Liver (tissue), 9 donors: ENCODE measurements around the gene ZNF142. TPM values are rescaled to one million over a fixed set of nuclear protein-coding genes. Genes with fewer than 3 reads are reported as not detected.

Experiments
- DNase-seq: peaks from one replicate; pipeline ENCODE4 v3.0.0-alpha.2; 2017; ENCODE audit warnings: low spot score
- H3K27ac ChIP-seq, 2 donors: one replicate each; pipeline ENCODE4 v1.7.0; 2013; ENCODE audit warnings: inconsistent platforms in 2 of 2, low read length in 2 of 2, control low read depth in 1 of 2, low read depth in 1 of 2, mild to moderate bottlenecking in 1 of 2
- H3K27me3 ChIP-seq, 4 donors: one replicate each; pipeline versions ENCODE4 v1.6.1 to v1.7.0; 2013; ENCODE audit warnings: low read length in 3 of 4, inconsistent platforms in 1 of 4, mild to moderate bottlenecking in 1 of 4, moderate library complexity in 1 of 4; ENCODE audit not compliant: control insufficient read depth in 4 of 4, insufficient read depth in 4 of 4
- H3K36me3 ChIP-seq, 4 donors: one replicate each; pipeline versions ENCODE4 v1.6.1 to v1.7.0; 2013; ENCODE audit warnings: low read length in 3 of 4, mild to moderate bottlenecking in 3 of 4, low read depth in 1 of 4, moderate library complexity in 1 of 4; ENCODE audit not compliant: control insufficient read depth in 4 of 4, insufficient read depth in 3 of 4
- H3K4me1 ChIP-seq, 4 donors: one replicate each; pipeline versions ENCODE4 v1.6.1 to v1.7.0; 2013; ENCODE audit warnings: low read length in 3 of 4, mild to moderate bottlenecking in 3 of 4, moderate library complexity in 1 of 4; ENCODE audit not compliant: control insufficient read depth in 4 of 4, insufficient read depth in 4 of 4
- H3K4me3 ChIP-seq, 3 donors: one replicate each; pipeline versions ENCODE4 v1.6.1 to v1.7.0; 2013; ENCODE audit warnings: low read length in 3 of 3, control low read depth in 1 of 3, low read depth in 1 of 3, mild to moderate bottlenecking in 1 of 3
- H3K9ac ChIP-seq, 2 donors: one replicate each; pipeline ENCODE4 v1.7.0; 2013; ENCODE audit warnings: low read length in 2 of 2, mild to moderate bottlenecking in 2 of 2, moderate library complexity in 2 of 2, control low read depth in 1 of 2, low read depth in 1 of 2
- H3K9me3 ChIP-seq, 4 donors: one replicate each; pipeline versions ENCODE4 v1.6.1 to v1.7.0; 2013; ENCODE audit warnings: low read length in 3 of 4; ENCODE audit not compliant: control insufficient read depth in 4 of 4
- ATF3 ChIP-seq: IDR thresholded peaks from 2 replicates; pipeline ENCODE4 v1.6.1; 2016; ENCODE audit warnings: antibody characterized with exemption
- CTCF ChIP-seq: fragments of 150-350 bp; IDR thresholded peaks from 2 replicates; pipeline ENCODE4 v1.5.1; 2017; ENCODE audit warnings: improper control_type of control experiment, low read depth, low read length; ENCODE audit not compliant: missing input control
- EGR1 ChIP-seq, 2 donors: IDR thresholded peaks; 2 replicates each; pipeline ENCODE4 v1.6.1; 2016 to 2018; ENCODE audit warnings: antibody characterized with exemption in 2 of 2, low read depth in 2 of 2
- FOXA1 ChIP-seq: IDR thresholded peaks from 2 replicates; pipeline ENCODE4 v1.6.1; 2016; ENCODE audit warnings: antibody characterized with exemption
- FOXA2 ChIP-seq: IDR thresholded peaks from 2 replicates; pipeline ENCODE4 v1.6.1; 2016; ENCODE audit warnings: antibody characterized with exemption
- GABPA ChIP-seq, 2 donors: IDR thresholded peaks in 1 of 2; conservative IDR thresholded peaks in 1 of 2; 2 replicates each; pipeline ENCODE4 v1.6.1; 2016; ENCODE audit warnings: antibody characterized with exemption in 2 of 2, mild to moderate bottlenecking in 1 of 2, moderate library complexity in 1 of 2
- HNF4A ChIP-seq, 2 donors: conservative IDR thresholded peaks; 2 replicates each; pipeline ENCODE4 v1.6.1; 2016; ENCODE audit warnings: antibody characterized with exemption in 2 of 2, mild to moderate bottlenecking in 2 of 2
- HNF4G ChIP-seq: IDR thresholded peaks from 2 replicates; pipeline ENCODE4 v1.6.1; 2016; ENCODE audit warnings: antibody characterized with exemption
- JUND ChIP-seq, 2 donors: IDR thresholded peaks; 2 replicates each; pipeline ENCODE4 v1.6.1; 2016; ENCODE audit warnings: antibody characterized with exemption in 2 of 2
- MAX ChIP-seq: IDR thresholded peaks from 2 replicates; pipeline ENCODE4 v1.6.1; 2016; ENCODE audit warnings: antibody characterized with exemption
- NR2F2 ChIP-seq: IDR thresholded peaks from 2 replicates; pipeline ENCODE4 v1.6.1; 2016; ENCODE audit warnings: antibody characterized with exemption
- RAD21 ChIP-seq, 2 donors: IDR thresholded peaks; 2 replicates each; pipeline ENCODE4 v1.6.1; 2016; ENCODE audit warnings: antibody characterized with exemption in 2 of 2, mild to moderate bottlenecking in 2 of 2
- REST ChIP-seq: IDR thresholded peaks from 2 replicates; pipeline ENCODE4 v1.6.1; 2016; ENCODE audit warnings: antibody characterized with exemption, mild to moderate bottlenecking
- RXRA ChIP-seq, 2 donors: IDR thresholded peaks; 2 replicates each; pipeline ENCODE4 v1.6.1; 2017 to 2018; ENCODE audit warnings: antibody characterized with exemption in 2 of 2, mild to moderate bottlenecking in 1 of 2
- SP1 ChIP-seq: IDR thresholded peaks from 2 replicates; pipeline ENCODE4 v1.6.1; 2018; ENCODE audit warnings: antibody characterized with exemption, mild to moderate bottlenecking
- TAF1 ChIP-seq: conservative IDR thresholded peaks from 2 replicates; pipeline ENCODE4 v1.6.1; 2016; ENCODE audit warnings: antibody characterized with exemption, mild to moderate bottlenecking
- YY1 ChIP-seq: IDR thresholded peaks from 2 replicates; pipeline ENCODE4 v1.6.1; 2016; ENCODE audit warnings: antibody characterized with exemption, mild to moderate bottlenecking
- ZBTB33 ChIP-seq: IDR thresholded peaks from 2 replicates; pipeline ENCODE4 v1.6.1; 2016; ENCODE audit warnings: antibody characterized with exemption
- WGBS: extraction: QIAGEN DNeasy Blood & Tissue Kit; methylation state at CpG from one replicate; pipeline ENCODE4 v1.1.7; 2013; 5-methylcytosine and 5-hydroxymethylcytosine counted together
- polyA plus RNA-seq, 2 donors: library from polyadenylated mRNA; stranded (reverse) in 1 of 2; unstranded in 1 of 2; fragments of 200-250 nt in 1 of 2; fragments of >200 nt in 1 of 2; fragmentation: Nextera tagmentation in 1 of 2; extraction: Ambion mirVana in 1 of 2; gene quantifications; one replicate each; pipeline versions ENCODE4 v1.2.1 to v1.2.3, GENCODE V29; 2013 to 2015
- total RNA-seq, 2 donors: library from RNA; depleted of rRNA; stranded (reverse); fragments of >200 nt; gene quantifications; one replicate each; pipeline ENCODE4 v1.2.3, GENCODE V29; 2014
- donor health status: healthy.
- donor health status: healthy.
- donor health status: healthy.
- donor health status: healthy.
- donor health status: healthy.

ZNF142 gene
- total and polyA plus RNA-seq, 4 donors = 2.2 to 7.4 (median 4.8) TPM

GRCh38 chr2:218662377-218662776 is 3.0 kb upstream of the ZNF142 start:
- Histone ChIP-seq H3K36me3 (peaks cover 19 to 54% (median 37%) of the 10 kb centered on the region in 4 donors), H3K9me3 (no peaks in the 10 kb centered on the region), H3K27me3 (no peaks in the 10 kb centered on the region), H3K4me3 (no peak overlapping the region), H3K4me1 (peaks cover 9 to 22% (median 14%) of the 10 kb centered on the region in 4 donors), H3K9ac (no peak overlapping the region), H3K27ac (no peak overlapping the region)
- TF ChIP-seq GABPA (IDR thresholded peaks at IDR 0.05 in 1 of 2, conservative IDR thresholded peaks at IDR 0.05 in 1 of 2) = no peak
- no peak for TF ChIP-seq NR2F2
- TF ChIP-seq RAD21 (IDR thresholded peaks at IDR 0.05) = no peak
- no peak for TF ChIP-seq HNF4G
- 93% methylated on average over 7 of the region's 7 CpGs for WGBS
- no peak for DNase-seq

GRCh38 chr2:218659988-218660358 is 550 bp upstream of the ZNF142 start:
- H3K4me3 ChIP-seq = peak overlapping the region; percentile 73 to 91 (median 87)
- peak overlapping the region; percentile 15 to 24 for H3K9ac ChIP-seq
- TF ChIP-seq CTCF = no peak
- no peak for TF ChIP-seq NR2F2
- no peak for TF ChIP-seq FOXA1
- no peak for TF ChIP-seq MAX
- TF ChIP-seq SP1 = no peak
- TF ChIP-seq RXRA (IDR thresholded peaks at IDR 0.05) = no peak
- no peak for TF ChIP-seq HNF4G
- no peak for TF ChIP-seq RAD21 (IDR thresholded peaks at IDR 0.05)
- TF ChIP-seq ZBTB33 = no peak
- TF ChIP-seq FOXA2 = no peak
- TF ChIP-seq GABPA (IDR thresholded peaks at IDR 0.05 in 1 of 2, conservative IDR thresholded peaks at IDR 0.05 in 1 of 2) = no peak
- no peak for TF ChIP-seq TAF1
- no peak for TF ChIP-seq JUND (IDR thresholded peaks at IDR 0.05)
- TF ChIP-seq HNF4A (conservative IDR thresholded peaks at IDR 0.05) = no peak
- no peak for TF ChIP-seq REST
- no peak for TF ChIP-seq YY1
- TF ChIP-seq EGR1 (IDR thresholded peaks at IDR 0.05; ENCODE audit: low read depth in 2 of 2) = no peak
- no peak for TF ChIP-seq ATF3
- DNase-seq = no peak
- H3K27me3 ChIP-seq = no peaks in the 10 kb centered on the region
- 13% methylated on average over 8 of the region's 8 CpGs for WGBS
- H3K9me3 ChIP-seq = no peaks in the 10 kb centered on the region
- peaks cover 21 to 47% (median 30%) of the 10 kb centered on the region in 4 donors for H3K36me3 ChIP-seq
- H3K4me1 ChIP-seq = peaks cover 9 to 22% (median 14%) of the 10 kb centered on the region in 4 donors
- peak overlapping the region in 1 of 2 donors; percentile 36 for H3K27ac ChIP-seq
